BE2C (cell line): ENCODE measurements around the gene COL4A1.

ENCODE experiments used
- DNase-seq: peaks from one replicate; pipeline ENCODE4 v3.0.0-alpha.2; 2020
- H3K27me3 ChIP-seq: fragments of 250-450 bp; sonication (Bioruptor Pico); 2 replicates; pipeline ENCODE4 v1.5.1; 2020; ENCODE audit warnings: mild to moderate bottlenecking
- H3K36me3 ChIP-seq: fragments of 250-450 bp; sonication (Bioruptor Pico); 2 replicates; pipeline ENCODE4 v1.5.1; 2020; ENCODE audit warnings: mild to moderate bottlenecking
- H3K4me1 ChIP-seq: fragments of 250-450 bp; sonication (Bioruptor Pico); 2 replicates; pipeline ENCODE4 v1.5.1; 2020
- H3K4me3 ChIP-seq: 2 replicates; pipeline ENCODE4 v1.5.1; 2011; ENCODE audit warnings: low read depth, low read length
- H3K9me3 ChIP-seq: fragments of 250-450 bp; sonication (Bioruptor Pico); 2 replicates; pipeline ENCODE4 v1.5.1; 2020
- TF ChIP-seq, protein P1 (sequence below): IDR thresholded peaks from 2 replicates; pipeline ENCODE4 v1.5.1; 2012; ENCODE audit warnings: mild to moderate bottlenecking, low read depth, low read length

Gene COL4A1

GRCh38 chr13:110197026-110197425 lies 109.9 kb downstream of the COL4A1 start:
- no peak for DNase-seq
- Histone ChIP-seq H3K9me3 (no peaks in the 10 kb centered on the region), H3K36me3 (no peaks in the 10 kb centered on the region), H3K4me1 (no peaks in the 10 kb centered on the region), H3K4me3 (no peak overlapping the region), H3K27me3 (peaks cover 41% of the 10 kb centered on the region)
- TF ChIP-seq, protein P1, sequence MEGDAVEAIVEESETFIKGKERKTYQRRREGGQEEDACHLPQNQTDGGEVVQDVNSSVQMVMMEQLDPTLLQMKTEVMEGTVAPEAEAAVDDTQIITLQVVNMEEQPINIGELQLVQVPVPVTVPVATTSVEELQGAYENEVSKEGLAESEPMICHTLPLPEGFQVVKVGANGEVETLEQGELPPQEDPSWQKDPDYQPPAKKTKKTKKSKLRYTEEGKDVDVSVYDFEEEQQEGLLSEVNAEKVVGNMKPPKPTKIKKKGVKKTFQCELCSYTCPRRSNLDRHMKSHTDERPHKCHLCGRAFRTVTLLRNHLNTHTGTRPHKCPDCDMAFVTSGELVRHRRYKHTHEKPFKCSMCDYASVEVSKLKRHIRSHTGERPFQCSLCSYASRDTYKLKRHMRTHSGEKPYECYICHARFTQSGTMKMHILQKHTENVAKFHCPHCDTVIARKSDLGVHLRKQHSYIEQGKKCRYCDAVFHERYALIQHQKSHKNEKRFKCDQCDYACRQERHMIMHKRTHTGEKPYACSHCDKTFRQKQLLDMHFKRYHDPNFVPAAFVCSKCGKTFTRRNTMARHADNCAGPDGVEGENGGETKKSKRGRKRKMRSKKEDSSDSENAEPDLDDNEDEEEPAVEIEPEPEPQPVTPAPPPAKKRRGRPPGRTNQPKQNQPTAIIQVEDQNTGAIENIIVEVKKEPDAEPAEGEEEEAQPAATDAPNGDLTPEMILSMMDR, result no peak

- Histone ChIP-seq H3K4me1 (no peaks in the 10 kb centered on the region; the same call in 1 of the 2 replicates), H3K36me3 (no peaks in the 10 kb centered on the region)
Observed at GRCh38 chr13:110195547-110196485, 111.1 kb downstream of the COL4A1 start.

DNA sequence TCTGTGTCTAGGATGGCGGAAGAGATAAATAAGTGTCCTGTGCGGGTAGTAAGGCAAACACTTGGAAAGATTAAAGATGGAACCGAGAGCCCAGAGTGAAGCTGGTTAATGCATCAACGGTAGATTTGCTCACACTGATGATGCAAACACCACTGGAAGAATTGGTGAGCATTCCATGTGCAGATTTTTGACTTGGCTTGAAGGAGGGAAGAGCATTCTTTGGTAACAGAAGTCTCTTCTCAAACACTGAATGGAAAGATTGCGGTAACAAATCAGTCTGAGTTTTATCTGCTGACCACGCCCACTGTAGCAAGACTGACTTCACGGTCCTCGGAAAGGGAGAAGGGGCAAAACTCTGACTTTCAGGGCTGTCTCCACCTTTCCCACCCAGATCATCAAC lies 112.5 kb downstream of the COL4A1 start:
- Histone ChIP-seq H3K4me3 (no peak overlapping the region), H3K4me1 (no peaks in the 10 kb centered on the region; the same call in 1 of the 2 replicates), H3K36me3 (no peaks in the 10 kb centered on the region), H3K27me3 (peaks cover 62% of the 10 kb centered on the region), H3K9me3 (no peaks in the 10 kb centered on the region)
- no peak for DNase-seq
- TF ChIP-seq, protein P1, result no peak

More at GRCh38 chr13:110195547-110196485, 111.1 kb downstream of the COL4A1 start:
- TF ChIP-seq, protein P1, result no peak
- peaks cover 49% of the 10 kb centered on the region for H3K27me3 ChIP-seq
- no peak for DNase-seq
- H3K9me3 ChIP-seq, result no peaks in the 10 kb centered on the region
- no peak overlapping the region for H3K4me3 ChIP-seq

- DNase-seq, result no peak
- Histone ChIP-seq H3K4me1 (no peaks in the 10 kb centered on the region; the same call in 1 of the 2 replicates), H3K36me3 (no peaks in the 10 kb centered on the region), H3K27me3 (peaks cover 71% of the 10 kb centered on the region), H3K9me3 (no peaks in the 10 kb centered on the region), H3K4me3 (no peak overlapping the region)
- TF ChIP-seq, protein P1, result no peak
Observed at GRCh38 chr13:110193491-110193890, 113.5 kb downstream of the COL4A1 start.

- Histone ChIP-seq H3K4me3 (no peak overlapping the region), H3K36me3 (no peaks in the 10 kb centered on the region), H3K9me3 (no peaks in the 10 kb centered on the region), H3K27me3 (peaks cover 62% of the 10 kb centered on the region), H3K4me1 (no peaks in the 10 kb centered on the region; the same call in 1 of the 2 replicates)
- TF ChIP-seq, protein P1, result no peak
- no peak for DNase-seq
Observed at GRCh38 chr13:110192472-110192871, 114.5 kb downstream of the COL4A1 start.

DNA sequence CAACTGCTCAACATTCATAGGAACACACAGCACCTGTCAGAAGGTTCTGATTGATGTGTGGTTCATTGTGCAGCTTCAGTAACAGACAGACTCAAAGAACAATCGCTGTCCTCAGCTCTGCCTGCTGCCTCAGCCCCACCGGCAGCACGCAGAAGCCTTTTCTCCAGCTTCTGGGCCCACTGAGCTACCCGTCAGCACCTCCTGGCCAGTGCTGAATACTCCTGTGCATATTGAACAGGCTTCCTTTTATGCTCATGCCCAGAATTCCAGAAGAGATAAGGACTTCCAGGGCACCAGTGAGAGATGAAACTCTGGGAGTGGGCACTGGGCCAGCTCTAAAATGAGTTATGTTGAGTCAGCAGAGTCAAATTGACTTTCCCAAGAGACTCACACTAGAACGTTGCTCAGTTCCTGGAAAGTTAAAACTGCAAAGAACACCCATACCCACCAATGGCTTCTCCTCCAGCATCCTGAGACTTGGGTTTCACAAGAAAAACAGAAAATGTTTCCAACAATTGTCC lies 119.3 kb downstream of the COL4A1 start:
- peak; percentile 65 for DNase-seq
- no peaks in the 10 kb centered on the region for H3K9me3 ChIP-seq
- no peaks in the 10 kb centered on the region; the same call in 1 of the 2 replicates for H3K4me1 ChIP-seq
- H3K36me3 ChIP-seq, result no peaks in the 10 kb centered on the region
- TF ChIP-seq, protein P1, result no peak
- no peak overlapping the region for H3K4me3 ChIP-seq
- H3K27me3 ChIP-seq, result peaks cover 72% of the 10 kb centered on the region
